ENCODE results near the gene SORL1. TPM values are rescaled to one million over a fixed set of nuclear protein-coding genes. Genes with fewer than 3 reads are reported as not detected.
"Not testable (repeated sequence)": the region's sequence is repeated elsewhere in the genome, so short reads cannot be mapped to it uniquely, and the experiment has no call there.

Gene SORL1
- total RNA-seq, 1 donor from 2014 or later, result 39.0 TPM

GRCh38 chr11:121564948-121565684 is 113.0 kb downstream of the SORL1 start:
- no peak for DNase-seq (ENCODE audit: extremely low spot score, unreplicated experiment)
- Mint-ChIP-seq H3K27me3 (no peaks in the 10 kb centered on the region), H3K36me3 (peaks cover 20% of the 10 kb centered on the region), H3K4me1 (ENCODE audit: unreplicated experiment) (peaks cover 26% of the 10 kb centered on the region), H3K9me3 (peaks cover 4% of the 10 kb centered on the region), H3K4me3 (no peak overlapping the region), H3K27ac (no peak overlapping the region)
- no peak for TF ChIP-seq CTCF (conservative IDR thresholded peaks at IDR 0.05)

GRCh38 chr11:121566279-121567168 is 114.4 kb downstream of the SORL1 start:
- Mint-ChIP-seq H3K27me3 (no peaks in the 10 kb centered on the region), H3K36me3 (peaks cover 24% of the 10 kb centered on the region), H3K4me1 (ENCODE audit: unreplicated experiment) (peaks cover 24% of the 10 kb centered on the region), H3K9me3 (peaks cover 4% of the 10 kb centered on the region), H3K4me3 (no peak overlapping the region), H3K27ac (no peak overlapping the region)
- no peak for TF ChIP-seq CTCF (conservative IDR thresholded peaks at IDR 0.05)
- no peak for DNase-seq (ENCODE audit: extremely low spot score, unreplicated experiment)

- H3K4me1 Mint-ChIP-seq (ENCODE audit: unreplicated experiment), result peaks cover 30% of the 10 kb centered on the region
- TF ChIP-seq CTCF (conservative IDR thresholded peaks at IDR 0.05), result no peak
- H3K9me3 Mint-ChIP-seq, result peaks cover 4% of the 10 kb centered on the region
- no peak for DNase-seq (ENCODE audit: extremely low spot score, unreplicated experiment)
- H3K36me3 Mint-ChIP-seq, result peaks cover 16% of the 10 kb centered on the region
- H3K4me3 Mint-ChIP-seq, result no peak overlapping the region
- H3K27me3 Mint-ChIP-seq, result no peaks in the 10 kb centered on the region
- no peak overlapping the region for H3K27ac Mint-ChIP-seq
Measured at GRCh38 chr11:121567995-121568394, 115.9 kb downstream of the SORL1 start.

GRCh38 chr11:121569332-121570299 is 117.5 kb downstream of the SORL1 start:
- not testable (repeated sequence) for H3K27ac Mint-ChIP-seq; H3K4me3 Mint-ChIP-seq; H3K9me3 Mint-ChIP-seq; H3K27me3 Mint-ChIP-seq; DNase-seq (ENCODE audit: extremely low spot score, unreplicated experiment)
- peaks cover 16% of the 10 kb centered on the region for H3K36me3 Mint-ChIP-seq
- peaks cover 22% of the 10 kb centered on the region for H3K4me1 Mint-ChIP-seq (ENCODE audit: unreplicated experiment)

- Mint-ChIP-seq H3K4me1 (ENCODE audit: unreplicated experiment) (peaks cover 22% of the 10 kb centered on the region), H3K27ac (no peak overlapping the region), H3K4me3 (no peak overlapping the region), H3K27me3 (no peaks in the 10 kb centered on the region), H3K9me3 (peaks cover 4% of the 10 kb centered on the region), H3K36me3 (peaks cover 16% of the 10 kb centered on the region)
- no peak for DNase-seq (ENCODE audit: extremely low spot score, unreplicated experiment)
- no peak for TF ChIP-seq CTCF (conservative IDR thresholded peaks at IDR 0.05)
Measured at GRCh38 chr11:121570453-121570852, 118.3 kb downstream of the SORL1 start.
